ENCODE data around the gene CNTN6.

Gene CNTN6

DNA sequence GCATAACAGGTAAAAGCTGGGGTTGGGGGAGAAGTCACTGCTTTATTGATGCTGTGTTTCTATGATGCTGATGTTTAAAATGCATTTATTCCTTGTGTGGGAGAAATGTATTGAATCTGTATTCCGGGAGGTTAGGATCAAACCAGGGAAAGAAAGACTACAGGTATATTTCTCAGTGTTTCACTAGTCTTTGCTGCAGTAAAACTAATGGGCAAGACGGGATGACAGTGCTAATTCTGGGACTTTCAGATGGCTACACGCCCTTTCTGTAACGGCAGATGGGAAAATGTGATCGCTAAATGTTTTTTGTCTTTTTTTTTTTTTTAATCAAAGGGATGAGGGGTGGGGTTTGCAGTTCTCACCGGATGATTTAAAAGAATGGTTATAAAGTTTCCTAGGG, 393 bp downstream of the CNTN6 start:
- no peak overlapping the region for H3K9ac ChIP-seq (ENCODE audit: low read length)

GRCh38 chr3:1103525-1103924, 10.7 kb downstream of the CNTN6 start:
- no peaks in the 10 kb centered on the region for H3K4me1 ChIP-seq (ENCODE audit: control insufficient read depth, insufficient read depth, low read length)

More for the DNA sequence above, 393 bp downstream of the CNTN6 start:
- no peaks in the 10 kb centered on the region for H3K9me3 ChIP-seq (ENCODE audit: control insufficient read depth, low read length)
- H3K27me3 ChIP-seq (ENCODE audit: control insufficient read depth, insufficient read depth, low read length) = no peaks in the 10 kb centered on the region
- no peaks in the 10 kb centered on the region for H3K36me3 ChIP-seq (ENCODE audit: control insufficient read depth, insufficient read depth, low read length)
- H3K4me3 ChIP-seq (ENCODE audit: low read length) = no peak overlapping the region
- no peaks in the 10 kb centered on the region for H3K4me1 ChIP-seq (ENCODE audit: control insufficient read depth, insufficient read depth, low read length)

DNA sequence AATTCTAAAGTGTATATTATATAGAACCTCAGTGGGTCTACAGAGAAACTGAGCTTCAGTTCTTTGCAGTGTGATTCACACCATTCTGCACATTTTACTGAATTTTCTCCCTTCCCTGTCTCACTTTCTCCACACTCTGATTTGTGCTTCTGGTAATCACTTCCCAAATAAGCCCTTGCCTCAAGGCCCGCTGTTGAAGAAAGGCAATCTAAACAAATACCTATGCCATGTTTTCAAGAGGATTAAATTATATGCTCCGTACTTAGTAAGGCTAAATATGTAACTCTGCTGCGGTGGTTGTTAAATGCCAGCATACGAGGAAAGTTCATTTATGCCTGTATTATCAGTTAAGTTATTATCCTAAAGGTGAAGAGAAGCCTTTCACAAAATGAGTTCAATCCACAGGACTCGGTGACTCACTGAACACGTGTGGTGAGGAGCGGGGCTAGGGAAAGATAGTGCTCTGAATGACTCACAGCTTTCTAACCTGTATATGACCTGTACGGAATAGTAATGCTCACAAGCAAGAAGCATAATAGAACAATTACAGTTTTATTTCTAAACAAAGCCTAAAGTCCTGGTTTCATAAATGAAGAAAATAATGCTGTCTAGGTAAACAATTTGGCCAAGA, 25.1 kb downstream of the CNTN6 start:
- no peaks in the 10 kb centered on the region for H3K36me3 ChIP-seq (ENCODE audit: control insufficient read depth, insufficient read depth, low read length)
- H3K9me3 ChIP-seq (ENCODE audit: control insufficient read depth, low read length) = no peaks in the 10 kb centered on the region
- H3K4me3 ChIP-seq (ENCODE audit: low read length) = no peak overlapping the region
- H3K27me3 ChIP-seq (ENCODE audit: control insufficient read depth, insufficient read depth, low read length) = no peaks in the 10 kb centered on the region
- no peak overlapping the region for H3K9ac ChIP-seq (ENCODE audit: low read length)
- no peaks in the 10 kb centered on the region for H3K4me1 ChIP-seq (ENCODE audit: control insufficient read depth, insufficient read depth, low read length)

More at GRCh38 chr3:1103525-1103924, 10.7 kb downstream of the CNTN6 start:
- no peak overlapping the region for H3K9ac ChIP-seq (ENCODE audit: low read length)
- H3K36me3 ChIP-seq (ENCODE audit: control insufficient read depth, insufficient read depth, low read length) = no peaks in the 10 kb centered on the region
- no peaks in the 10 kb centered on the region for H3K9me3 ChIP-seq (ENCODE audit: control insufficient read depth, low read length)
- no peak overlapping the region for H3K4me3 ChIP-seq (ENCODE audit: low read length)
- no peaks in the 10 kb centered on the region for H3K27me3 ChIP-seq (ENCODE audit: control insufficient read depth, insufficient read depth, low read length)

GRCh38 chr3:1131166-1131565, 38.3 kb downstream of the CNTN6 start:
- Histone ChIP-seq H3K9ac (ENCODE audit: low read length) (no peak overlapping the region), H3K36me3 (ENCODE audit: control insufficient read depth, insufficient read depth, low read length) (no peaks in the 10 kb centered on the region), H3K27me3 (ENCODE audit: control insufficient read depth, insufficient read depth, low read length) (no peaks in the 10 kb centered on the region), H3K4me3 (ENCODE audit: low read length) (no peak overlapping the region), H3K9me3 (ENCODE audit: control insufficient read depth, low read length) (no peaks in the 10 kb centered on the region), H3K4me1 (ENCODE audit: control insufficient read depth, insufficient read depth, low read length) (no peaks in the 10 kb centered on the region)

DNA sequence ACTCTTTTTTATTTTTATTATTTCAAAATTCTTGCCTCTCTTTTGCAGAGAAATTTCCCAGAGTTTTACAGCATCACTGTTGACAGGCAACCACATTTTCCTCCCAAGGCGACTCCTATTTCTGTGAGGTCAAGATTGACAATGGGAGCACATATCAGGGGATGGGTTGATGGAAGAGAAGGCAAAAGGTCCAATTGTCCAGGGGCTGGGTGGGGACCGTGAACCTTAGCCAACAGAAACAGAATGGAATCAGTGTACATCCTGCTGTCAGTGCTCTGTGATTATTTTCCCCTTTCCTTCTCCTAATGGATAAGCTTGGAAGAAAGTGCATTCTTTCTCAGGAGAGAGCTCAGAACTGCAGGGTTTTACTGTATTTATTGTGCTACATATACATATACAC, 42.4 kb downstream of the CNTN6 start:
- H3K9ac ChIP-seq (ENCODE audit: low read length) = no peak overlapping the region
- no peak overlapping the region for H3K4me3 ChIP-seq (ENCODE audit: low read length)
- no peaks in the 10 kb centered on the region for H3K36me3 ChIP-seq (ENCODE audit: control insufficient read depth, insufficient read depth, low read length)
- H3K9me3 ChIP-seq (ENCODE audit: control insufficient read depth, low read length) = no peaks in the 10 kb centered on the region
- H3K27me3 ChIP-seq (ENCODE audit: control insufficient read depth, insufficient read depth, low read length) = no peaks in the 10 kb centered on the region
- H3K4me1 ChIP-seq (ENCODE audit: control insufficient read depth, insufficient read depth, low read length) = no peaks in the 10 kb centered on the region

DNA sequence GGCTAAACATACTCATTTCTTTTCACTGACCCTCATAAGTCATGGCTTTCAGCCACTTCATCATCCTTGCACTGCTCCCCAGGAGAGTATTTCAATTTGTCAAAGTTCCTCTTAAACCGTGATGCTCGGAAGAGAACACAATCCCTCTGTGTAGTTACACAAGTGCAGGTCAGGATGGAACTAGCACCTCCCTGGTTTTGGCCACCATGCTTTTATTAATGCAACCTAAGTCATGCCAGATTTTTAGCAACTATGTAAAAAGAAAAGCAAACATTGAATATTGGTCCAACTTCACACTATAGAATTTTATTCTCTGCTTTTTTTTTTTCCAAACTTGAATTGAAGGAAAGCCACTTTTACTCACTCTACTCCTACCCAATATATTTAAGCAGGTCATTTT, 45.2 kb downstream of the CNTN6 start:
- Histone ChIP-seq H3K4me3 (ENCODE audit: low read length) (no peak overlapping the region), H3K36me3 (ENCODE audit: control insufficient read depth, insufficient read depth, low read length) (no peaks in the 10 kb centered on the region), H3K9me3 (ENCODE audit: control insufficient read depth, low read length) (no peaks in the 10 kb centered on the region), H3K9ac (ENCODE audit: low read length) (no peak overlapping the region), H3K4me1 (ENCODE audit: control insufficient read depth, insufficient read depth, low read length) (no peaks in the 10 kb centered on the region), H3K27me3 (ENCODE audit: control insufficient read depth, insufficient read depth, low read length) (no peaks in the 10 kb centered on the region)

DNA sequence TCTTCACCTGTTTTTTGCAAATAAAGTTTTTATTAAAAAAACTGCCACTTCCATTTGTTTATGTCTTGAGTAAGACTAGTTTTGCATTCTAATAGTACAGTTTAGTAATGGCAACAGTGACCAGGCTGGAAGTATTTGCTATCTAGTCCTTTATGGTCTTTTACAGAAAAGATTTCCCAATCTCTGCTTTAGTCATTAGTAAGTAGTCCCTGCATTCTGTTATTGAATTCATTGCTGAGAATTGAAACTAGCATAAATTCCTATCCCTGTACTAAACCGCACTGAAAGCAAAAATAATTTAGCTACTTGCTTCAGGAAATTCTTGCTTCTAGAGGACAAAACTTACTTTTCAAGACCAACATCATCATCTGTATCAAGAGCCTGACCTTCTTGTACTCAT, 46.2 kb downstream of the CNTN6 start:
- Histone ChIP-seq H3K4me3 (ENCODE audit: low read length) (no peak overlapping the region), H3K36me3 (ENCODE audit: control insufficient read depth, insufficient read depth, low read length) (no peaks in the 10 kb centered on the region), H3K9ac (ENCODE audit: low read length) (no peak overlapping the region), H3K9me3 (ENCODE audit: control insufficient read depth, low read length) (no peaks in the 10 kb centered on the region), H3K4me1 (ENCODE audit: control insufficient read depth, insufficient read depth, low read length) (no peaks in the 10 kb centered on the region), H3K27me3 (ENCODE audit: control insufficient read depth, insufficient read depth, low read length) (no peaks in the 10 kb centered on the region)

DNA sequence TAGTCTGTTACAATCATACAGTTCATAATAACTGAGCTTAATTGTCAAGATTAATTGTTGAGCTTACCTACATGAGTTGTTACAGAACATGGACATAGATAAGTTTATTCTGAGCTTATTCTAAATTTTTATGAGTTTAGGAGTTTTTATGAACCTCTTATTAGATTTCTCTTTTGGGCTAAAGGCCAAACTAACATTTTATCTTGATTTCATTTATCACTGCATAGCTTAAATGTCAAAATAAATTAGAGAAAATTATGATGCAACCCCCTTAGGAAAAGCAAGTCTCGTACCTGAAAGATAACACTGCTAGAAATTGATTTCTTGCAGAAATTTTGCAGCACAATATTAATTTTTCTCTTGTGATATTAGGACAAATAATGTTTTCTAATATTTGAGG, 54.5 kb downstream of the CNTN6 start:
- Histone ChIP-seq H3K36me3 (ENCODE audit: control insufficient read depth, insufficient read depth, low read length) (no peaks in the 10 kb centered on the region), H3K4me3 (ENCODE audit: low read length) (no peak overlapping the region), H3K9ac (ENCODE audit: low read length) (no peak overlapping the region), H3K9me3 (ENCODE audit: control insufficient read depth, low read length) (no peaks in the 10 kb centered on the region), H3K4me1 (ENCODE audit: control insufficient read depth, insufficient read depth, low read length) (no peaks in the 10 kb centered on the region), H3K27me3 (ENCODE audit: control insufficient read depth, insufficient read depth, low read length) (no peaks in the 10 kb centered on the region)

- Histone ChIP-seq H3K9me3 (ENCODE audit: control insufficient read depth, low read length) (no peaks in the 10 kb centered on the region), H3K9ac (ENCODE audit: low read length) (no peak overlapping the region), H3K36me3 (ENCODE audit: control insufficient read depth, insufficient read depth, low read length) (no peaks in the 10 kb centered on the region), H3K4me1 (ENCODE audit: control insufficient read depth, insufficient read depth, low read length) (no peaks in the 10 kb centered on the region), H3K27me3 (ENCODE audit: control insufficient read depth, insufficient read depth, low read length) (no peaks in the 10 kb centered on the region), H3K4me3 (ENCODE audit: low read length) (no peak overlapping the region)
Measured at GRCh38 chr3:1147819-1148218, 55.0 kb downstream of the CNTN6 start.

DNA sequence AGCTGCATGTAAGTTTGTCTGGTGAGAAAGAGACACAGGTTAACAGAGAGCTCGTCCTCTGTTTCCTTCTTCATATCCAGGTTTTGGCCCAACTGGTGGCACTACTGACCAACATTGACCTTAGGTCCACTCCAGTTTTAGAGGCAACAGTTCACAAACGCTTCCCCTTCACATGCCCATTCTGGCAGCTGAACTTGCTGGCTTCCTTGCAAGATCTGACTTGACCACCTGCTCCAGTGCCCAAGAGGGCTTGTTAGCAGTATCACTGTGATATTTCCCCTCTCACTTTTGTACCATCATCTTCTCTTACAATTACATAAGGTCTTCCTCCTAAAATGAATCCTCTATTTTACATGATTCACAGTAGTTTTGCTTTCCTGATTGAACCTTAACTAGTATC, 71.3 kb downstream of the CNTN6 start:
- no peak overlapping the region for H3K4me3 ChIP-seq (ENCODE audit: low read length)
- no peaks in the 10 kb centered on the region for H3K27me3 ChIP-seq (ENCODE audit: control insufficient read depth, insufficient read depth, low read length)
- H3K9ac ChIP-seq (ENCODE audit: low read length) = no peak overlapping the region
- H3K36me3 ChIP-seq (ENCODE audit: control insufficient read depth, insufficient read depth, low read length) = no peaks in the 10 kb centered on the region
- H3K4me1 ChIP-seq (ENCODE audit: control insufficient read depth, insufficient read depth, low read length) = no peaks in the 10 kb centered on the region
- no peaks in the 10 kb centered on the region for H3K9me3 ChIP-seq (ENCODE audit: control insufficient read depth, low read length)

DNA sequence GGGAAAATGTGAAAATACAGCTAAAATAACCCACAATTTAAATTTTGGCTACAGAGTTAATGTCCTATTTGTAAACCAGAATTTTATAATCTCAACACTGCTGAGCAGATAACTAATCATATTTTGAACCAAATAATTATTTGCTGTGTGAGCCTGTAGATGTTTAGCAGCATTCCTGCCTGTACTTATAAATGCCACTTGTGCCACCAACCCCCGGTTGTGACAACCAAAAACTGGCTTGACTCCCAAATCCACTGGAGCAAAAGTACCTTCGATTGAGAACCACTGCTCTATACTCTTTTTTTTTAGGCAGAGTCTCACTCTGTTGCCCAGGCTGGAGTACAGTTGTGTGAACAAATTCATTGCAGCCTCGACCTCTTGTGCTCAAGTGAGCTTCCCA, 78.5 kb downstream of the CNTN6 start:
- Histone ChIP-seq H3K4me1 (ENCODE audit: control insufficient read depth, insufficient read depth, low read length) (no peaks in the 10 kb centered on the region), H3K9ac (ENCODE audit: low read length) (no peak overlapping the region), H3K27me3 (ENCODE audit: control insufficient read depth, insufficient read depth, low read length) (no peaks in the 10 kb centered on the region), H3K4me3 (ENCODE audit: low read length) (no peak overlapping the region), H3K36me3 (ENCODE audit: control insufficient read depth, insufficient read depth, low read length) (no peaks in the 10 kb centered on the region), H3K9me3 (ENCODE audit: control insufficient read depth, low read length) (no peaks in the 10 kb centered on the region)

DNA sequence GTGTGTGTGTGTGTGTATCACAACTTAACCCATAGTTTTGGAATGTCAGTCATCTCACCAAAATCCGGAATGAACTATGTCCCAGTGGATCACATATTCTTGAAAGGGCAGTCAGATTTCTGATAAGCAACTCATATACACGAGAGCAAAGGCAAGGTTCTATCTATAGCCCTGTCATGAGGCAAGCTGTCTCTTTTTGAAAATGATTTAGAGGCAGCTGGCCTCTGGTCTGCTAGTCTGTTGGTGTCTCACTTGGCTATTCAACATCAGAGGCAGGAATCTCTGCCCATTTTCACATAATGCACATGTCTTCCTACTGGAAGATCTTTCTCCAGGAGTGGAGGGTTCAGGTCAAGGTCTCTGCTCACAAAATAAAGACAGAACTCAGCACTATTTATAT, 79.8 kb downstream of the CNTN6 start:
- no peaks in the 10 kb centered on the region for H3K36me3 ChIP-seq (ENCODE audit: control insufficient read depth, insufficient read depth, low read length)
- no peaks in the 10 kb centered on the region for H3K27me3 ChIP-seq (ENCODE audit: control insufficient read depth, insufficient read depth, low read length)
- H3K9me3 ChIP-seq (ENCODE audit: control insufficient read depth, low read length) = no peaks in the 10 kb centered on the region
- H3K4me1 ChIP-seq (ENCODE audit: control insufficient read depth, insufficient read depth, low read length) = no peaks in the 10 kb centered on the region
- H3K4me3 ChIP-seq (ENCODE audit: low read length) = no peak overlapping the region
- H3K9ac ChIP-seq (ENCODE audit: low read length) = no peak overlapping the region

GRCh38 chr3:1179146-1179545, 86.3 kb downstream of the CNTN6 start:
- Histone ChIP-seq H3K36me3 (ENCODE audit: control insufficient read depth, insufficient read depth, low read length) (no peaks in the 10 kb centered on the region), H3K4me1 (ENCODE audit: control insufficient read depth, insufficient read depth, low read length) (no peaks in the 10 kb centered on the region), H3K9ac (ENCODE audit: low read length) (no peak overlapping the region), H3K27me3 (ENCODE audit: control insufficient read depth, insufficient read depth, low read length) (no peaks in the 10 kb centered on the region), H3K4me3 (ENCODE audit: low read length) (no peak overlapping the region), H3K9me3 (ENCODE audit: control insufficient read depth, low read length) (no peaks in the 10 kb centered on the region)
